ENCODE results near the gene DOCK1.

DOCK1 gene

DNA sequence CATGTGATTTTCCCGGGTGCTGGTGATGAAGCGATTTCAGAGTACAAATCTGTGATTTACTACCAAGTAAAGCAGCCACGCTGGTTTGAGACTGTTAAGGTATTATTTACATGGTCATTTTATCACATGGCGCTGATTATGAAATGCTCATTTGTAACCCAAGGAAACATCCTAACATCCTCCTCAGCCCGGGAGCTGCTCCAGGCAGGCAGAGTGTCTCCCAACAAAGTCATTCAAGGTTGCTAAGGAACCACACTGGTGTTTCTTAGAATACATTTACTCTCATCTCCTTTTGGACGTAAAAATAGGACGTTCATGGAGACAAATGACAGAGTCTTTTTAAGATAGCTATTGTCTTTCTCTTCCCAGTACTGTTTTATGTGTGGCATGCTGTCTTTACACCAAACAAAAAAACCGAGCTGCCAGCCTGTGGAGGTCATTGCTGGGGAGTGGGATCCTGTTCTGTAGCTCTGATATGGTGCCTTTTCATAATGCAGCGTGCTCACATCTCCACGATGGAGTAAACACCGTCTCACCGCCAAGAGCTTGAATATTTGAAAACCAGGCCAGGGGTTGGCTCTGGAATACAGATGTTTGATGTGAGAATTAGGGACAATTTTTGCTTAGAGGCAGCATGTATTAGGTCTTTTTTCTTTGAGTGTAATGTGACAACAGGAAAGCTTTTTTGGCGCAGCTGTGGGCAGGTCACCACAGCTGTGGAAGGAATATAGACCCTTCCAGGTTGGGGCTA is 119.6 kb downstream of the DOCK1 start:
- TF ChIP-seq, protein P1, sequence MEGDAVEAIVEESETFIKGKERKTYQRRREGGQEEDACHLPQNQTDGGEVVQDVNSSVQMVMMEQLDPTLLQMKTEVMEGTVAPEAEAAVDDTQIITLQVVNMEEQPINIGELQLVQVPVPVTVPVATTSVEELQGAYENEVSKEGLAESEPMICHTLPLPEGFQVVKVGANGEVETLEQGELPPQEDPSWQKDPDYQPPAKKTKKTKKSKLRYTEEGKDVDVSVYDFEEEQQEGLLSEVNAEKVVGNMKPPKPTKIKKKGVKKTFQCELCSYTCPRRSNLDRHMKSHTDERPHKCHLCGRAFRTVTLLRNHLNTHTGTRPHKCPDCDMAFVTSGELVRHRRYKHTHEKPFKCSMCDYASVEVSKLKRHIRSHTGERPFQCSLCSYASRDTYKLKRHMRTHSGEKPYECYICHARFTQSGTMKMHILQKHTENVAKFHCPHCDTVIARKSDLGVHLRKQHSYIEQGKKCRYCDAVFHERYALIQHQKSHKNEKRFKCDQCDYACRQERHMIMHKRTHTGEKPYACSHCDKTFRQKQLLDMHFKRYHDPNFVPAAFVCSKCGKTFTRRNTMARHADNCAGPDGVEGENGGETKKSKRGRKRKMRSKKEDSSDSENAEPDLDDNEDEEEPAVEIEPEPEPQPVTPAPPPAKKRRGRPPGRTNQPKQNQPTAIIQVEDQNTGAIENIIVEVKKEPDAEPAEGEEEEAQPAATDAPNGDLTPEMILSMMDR (IDR thresholded peaks at IDR 0.05; ENCODE audit: low read depth, low read length): no peak
- peak in 1 of 2 donors; percentile 25 for DNase-seq (ENCODE audit: low read depth in 2 of 2)
- no peak overlapping the region for H3K4me3 ChIP-seq (replicated peaks in 1 of 2; ENCODE audit: low read depth in 2 of 2, low read length in 2 of 2)

DNA sequence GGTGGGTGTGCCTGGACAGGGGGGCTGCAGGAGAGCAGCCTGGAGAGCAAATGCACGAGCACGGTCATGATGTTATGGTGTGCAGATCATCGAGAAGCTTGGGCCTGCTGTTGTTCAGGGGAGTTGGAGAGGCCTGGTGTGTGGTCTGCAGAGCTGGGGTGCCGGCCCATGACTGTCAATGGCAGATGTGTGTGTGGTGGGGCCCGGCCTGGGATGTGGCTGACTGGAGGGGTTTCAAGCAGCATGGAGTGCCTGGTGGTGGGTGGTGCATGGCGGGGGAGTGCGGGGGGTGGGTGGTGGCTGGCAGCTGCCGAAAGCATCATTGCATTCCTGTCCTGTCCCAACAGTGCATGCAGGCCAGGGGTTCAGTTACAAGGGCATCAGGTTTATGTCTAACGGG is 122.6 kb downstream of the DOCK1 start:
- TF ChIP-seq, protein P1 (IDR thresholded peaks at IDR 0.05; ENCODE audit: low read depth, low read length): no peak
- no peak for DNase-seq (ENCODE audit: low read depth in 2 of 2)
- no peak overlapping the region for H3K4me3 ChIP-seq (replicated peaks in 1 of 2; ENCODE audit: low read depth in 2 of 2, low read length in 2 of 2)

DNA sequence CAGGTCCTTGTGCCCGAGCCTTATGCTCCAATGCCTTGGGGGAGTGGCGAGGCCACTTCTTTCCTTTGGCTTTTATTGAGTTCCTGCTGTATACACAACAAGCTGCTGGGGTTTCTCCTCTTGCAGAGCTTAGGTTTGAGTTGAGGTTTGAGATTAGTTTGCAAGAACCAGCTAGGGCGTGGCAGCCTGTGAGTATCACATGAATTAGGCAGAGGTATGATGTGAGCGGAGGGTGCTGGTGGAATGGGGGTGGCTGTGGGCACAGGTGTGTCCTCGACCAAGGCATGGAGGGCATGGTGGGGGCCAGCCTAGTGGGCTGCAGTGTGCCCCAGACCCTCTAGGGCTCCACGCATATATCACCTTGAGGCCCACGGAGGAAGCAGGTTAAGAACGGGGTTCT is 123.3 kb downstream of the DOCK1 start:
- no peak overlapping the region for H3K4me3 ChIP-seq (replicated peaks in 1 of 2; ENCODE audit: low read depth in 2 of 2, low read length in 2 of 2)
- no peak for DNase-seq (ENCODE audit: low read depth in 2 of 2)
- TF ChIP-seq, protein P1 (IDR thresholded peaks at IDR 0.05; ENCODE audit: low read depth, low read length): no peak

DNA sequence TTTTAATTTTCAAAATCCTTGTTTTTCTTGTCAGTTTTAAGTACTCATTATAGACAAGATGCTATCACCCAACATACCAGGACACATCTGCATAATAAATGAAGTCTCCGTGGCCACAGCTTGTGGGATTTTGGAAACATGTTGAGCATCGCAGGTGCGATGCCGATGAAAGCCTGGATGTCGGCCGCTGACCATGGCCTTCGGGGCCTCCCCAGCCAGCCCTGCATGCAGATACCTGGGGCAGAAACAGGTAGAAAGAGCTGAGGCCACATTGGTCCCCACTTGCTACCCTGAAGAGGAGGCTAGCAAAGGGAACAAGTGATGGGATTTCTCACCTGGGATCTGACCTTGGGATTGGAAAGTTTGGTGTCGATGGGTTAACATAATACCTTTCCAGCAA is 123.8 kb downstream of the DOCK1 start:
- H3K4me3 ChIP-seq (replicated peaks in 1 of 2; ENCODE audit: low read depth in 2 of 2, low read length in 2 of 2): no peak overlapping the region
- TF ChIP-seq, protein P1 (IDR thresholded peaks at IDR 0.05; ENCODE audit: low read depth, low read length): no peak
- DNase-seq (ENCODE audit: low read depth in 2 of 2): no peak

DNA sequence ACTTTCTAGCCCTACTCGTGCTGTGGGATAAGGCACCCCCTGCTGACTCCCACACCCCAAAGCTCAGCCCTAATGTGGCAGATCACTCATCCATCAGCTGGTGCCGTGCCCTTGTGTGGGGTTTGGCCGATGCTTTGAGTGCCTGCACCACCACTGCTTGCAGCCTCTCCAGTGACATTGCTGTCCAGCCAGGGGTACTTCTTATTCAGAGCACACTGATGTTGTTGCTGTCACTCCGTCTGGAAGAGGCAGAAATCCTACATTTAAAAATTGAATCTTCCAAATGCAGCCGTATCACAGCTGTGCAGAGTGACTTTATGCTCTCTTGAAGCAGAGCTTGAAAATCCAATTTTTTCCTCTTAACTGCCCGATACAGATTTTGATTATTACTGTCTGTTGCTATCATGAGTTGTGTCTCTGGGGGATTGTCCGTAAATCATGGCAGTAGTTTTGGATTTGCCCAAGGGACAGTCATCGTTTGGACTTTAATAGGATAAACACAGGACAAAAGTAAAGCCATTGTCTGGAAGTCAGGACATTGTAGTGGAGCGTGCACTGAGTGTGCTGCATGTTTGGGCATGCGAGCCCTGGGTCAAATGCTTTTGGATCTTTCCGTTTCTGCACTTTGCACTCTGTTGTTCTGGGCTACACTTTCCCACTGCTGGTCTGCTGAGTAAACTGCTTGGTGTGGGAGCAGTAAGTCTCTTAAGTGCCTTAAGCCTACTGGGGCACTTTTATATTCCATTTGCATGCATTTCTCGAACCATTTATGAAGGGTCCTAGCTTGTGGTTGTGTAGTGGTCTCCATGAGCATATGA is 128.2 kb downstream of the DOCK1 start:
- TF ChIP-seq, protein P1 (IDR thresholded peaks at IDR 0.05; ENCODE audit: low read depth, low read length): no peak
- H3K4me3 ChIP-seq (replicated peaks in 1 of 2; ENCODE audit: low read depth in 2 of 2, low read length in 2 of 2): no peak overlapping the region
- no peak for DNase-seq (ENCODE audit: low read depth in 2 of 2)

DNA sequence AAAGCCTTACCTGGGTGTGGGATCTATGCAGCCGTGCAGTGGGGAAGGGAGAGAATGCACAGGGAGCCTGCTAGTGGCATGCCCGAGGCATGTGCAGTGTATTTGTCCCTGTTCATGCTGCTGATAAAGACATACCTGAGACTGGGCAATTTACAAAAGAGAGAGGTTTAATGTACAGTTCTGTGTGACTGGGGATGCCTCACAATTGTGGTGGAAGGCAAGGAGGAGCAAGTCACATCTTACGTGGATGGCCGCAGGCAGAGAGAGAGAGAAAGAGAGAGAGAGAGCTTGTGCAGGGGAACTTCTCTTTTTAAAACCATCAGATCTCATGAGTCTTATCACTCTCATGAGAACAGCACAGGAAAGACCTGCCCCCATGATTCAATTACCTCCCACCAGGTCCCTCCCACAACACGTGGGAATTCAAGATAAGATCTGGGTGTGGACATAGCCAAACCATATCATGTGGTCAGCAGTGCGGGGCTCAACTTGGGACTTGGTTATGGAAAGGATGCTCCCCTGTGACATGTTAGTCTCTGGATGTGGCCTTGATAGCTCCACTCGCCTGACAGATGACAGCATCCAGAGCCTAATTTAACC is 128.9 kb downstream of the DOCK1 start:
- TF ChIP-seq, protein P1 (IDR thresholded peaks at IDR 0.05; ENCODE audit: low read depth, low read length): no peak
- no peak for DNase-seq (ENCODE audit: low read depth in 2 of 2)
- H3K4me3 ChIP-seq (replicated peaks in 1 of 2; ENCODE audit: low read depth in 2 of 2, low read length in 2 of 2): no peak overlapping the region
